GM18499 (cell line): ENCODE data around the gene TBCD.
"Not testable (repeated sequence)": the region's sequence is repeated elsewhere in the genome, so short reads cannot be mapped to it uniquely, and the experiment has no call there.

ENCODE experiments used
- ATAC-seq: cut with Tn5 transposase; IDR thresholded peaks from one replicate; pipeline ENCODE4 v1.9.1; 2021; ENCODE audit warnings: moderate number of reproducible peaks; ENCODE audit not compliant: insufficient read depth, unreplicated experiment

TBCD gene

GRCh38 chr17:82959990-82960418, 208.1 kb downstream of the TBCD start:
- no peak for ATAC-seq

GRCh38 chr17:82960419-82961271, 208.8 kb downstream of the TBCD start:
- ATAC-seq: no peak

GRCh38 chr17:82961366-82962162, 209.7 kb downstream of the TBCD start:
- ATAC-seq: no peak

GRCh38 chr17:82962163-82962720, 210.4 kb downstream of the TBCD start:
- no peak for ATAC-seq

- no peak for ATAC-seq
Measured at GRCh38 chr17:82963104-82963950, 211.5 kb downstream of the TBCD start.

- ATAC-seq: not testable (repeated sequence)
Measured at GRCh38 chr17:82964451-82964850, 212.6 kb downstream of the TBCD start.

- no peak for ATAC-seq
Measured at GRCh38 chr17:82964851-82965341, 213.0 kb downstream of the TBCD start.

- no peak for ATAC-seq
Measured at GRCh38 chr17:82965371-82965770, 213.5 kb downstream of the TBCD start.

GRCh38 chr17:82966415-82966814, 214.6 kb downstream of the TBCD start:
- ATAC-seq: no peak

- ATAC-seq: no peak
Measured at GRCh38 chr17:82967268-82968032, 215.6 kb downstream of the TBCD start.

- ATAC-seq: not testable (repeated sequence)
Measured at GRCh38 chr17:82968033-82968841, 216.4 kb downstream of the TBCD start.

GRCh38 chr17:82970067-82970466, 218.2 kb downstream of the TBCD start:
- no peak for ATAC-seq

- ATAC-seq: no peak
Measured at GRCh38 chr17:82970818-82971590, 219.1 kb downstream of the TBCD start.

GRCh38 chr17:82972836-82973372, 221.0 kb downstream of the TBCD start:
- ATAC-seq: no peak

- ATAC-seq: no peak
Measured at GRCh38 chr17:82973456-82974135, 221.7 kb downstream of the TBCD start.

GRCh38 chr17:82974136-82974952, 222.5 kb downstream of the TBCD start:
- ATAC-seq: no peak
